ENCODE measurements around the gene OXLD1. TPM values are rescaled to one million over a fixed set of nuclear protein-coding genes. Genes with fewer than 3 reads are reported as not detected.

OXLD1 gene
- total and polyA plus RNA-seq, 12 donors, result 3.7 to 166 (median 51.5) TPM

DNA sequence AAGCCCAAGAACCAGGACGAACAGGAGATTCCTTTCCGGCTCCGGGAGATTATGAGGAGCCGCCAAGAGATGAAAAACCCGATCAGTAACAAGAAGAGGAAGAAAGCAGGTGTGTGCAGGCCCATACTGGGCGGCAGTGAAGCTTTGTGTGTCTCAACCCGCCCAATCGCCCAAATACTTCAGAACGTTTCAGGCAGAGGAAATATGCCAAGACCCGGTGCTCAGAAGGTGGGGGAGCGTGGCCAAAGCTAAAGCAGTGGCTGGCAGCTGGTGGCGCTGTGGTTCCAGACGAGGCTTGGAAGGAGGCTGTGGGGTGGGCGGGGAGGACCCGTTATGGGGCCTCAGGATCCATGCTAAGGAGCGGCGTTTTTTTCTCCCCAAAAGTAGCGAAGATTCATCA, 1.3 kb upstream of the OXLD1 start:
- no peaks in the 10 kb centered on the region for H3K27me3 ChIP-seq
- DNase-seq, result no peak
- no peaks in the 10 kb centered on the region for H3K9me3 ChIP-seq (replicated peaks in 1 of 3)
- TF ChIP-seq, protein P1, sequence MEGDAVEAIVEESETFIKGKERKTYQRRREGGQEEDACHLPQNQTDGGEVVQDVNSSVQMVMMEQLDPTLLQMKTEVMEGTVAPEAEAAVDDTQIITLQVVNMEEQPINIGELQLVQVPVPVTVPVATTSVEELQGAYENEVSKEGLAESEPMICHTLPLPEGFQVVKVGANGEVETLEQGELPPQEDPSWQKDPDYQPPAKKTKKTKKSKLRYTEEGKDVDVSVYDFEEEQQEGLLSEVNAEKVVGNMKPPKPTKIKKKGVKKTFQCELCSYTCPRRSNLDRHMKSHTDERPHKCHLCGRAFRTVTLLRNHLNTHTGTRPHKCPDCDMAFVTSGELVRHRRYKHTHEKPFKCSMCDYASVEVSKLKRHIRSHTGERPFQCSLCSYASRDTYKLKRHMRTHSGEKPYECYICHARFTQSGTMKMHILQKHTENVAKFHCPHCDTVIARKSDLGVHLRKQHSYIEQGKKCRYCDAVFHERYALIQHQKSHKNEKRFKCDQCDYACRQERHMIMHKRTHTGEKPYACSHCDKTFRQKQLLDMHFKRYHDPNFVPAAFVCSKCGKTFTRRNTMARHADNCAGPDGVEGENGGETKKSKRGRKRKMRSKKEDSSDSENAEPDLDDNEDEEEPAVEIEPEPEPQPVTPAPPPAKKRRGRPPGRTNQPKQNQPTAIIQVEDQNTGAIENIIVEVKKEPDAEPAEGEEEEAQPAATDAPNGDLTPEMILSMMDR (IDR thresholded peaks at IDR 0.05), result no peak
- TF ChIP-seq POLR2A (IDR thresholded peaks at IDR 0.05), result no peak
- peaks cover 0 to 46% of the 10 kb centered on the region in 2 donors for H3K36me3 ChIP-seq (replicated peaks in 1 of 2)
- WGBS, 4 donors, result 84 to 89% (median 86%) methylated on average over 18 of the region's 18 CpGs
- peak overlapping the region in 1 of 4 donors; percentile 89 for H3K4me3 ChIP-seq
- no peak overlapping the region for H3K27ac ChIP-seq
- peaks cover 8 to 27% of the 10 kb centered on the region in 2 donors for H3K4me1 ChIP-seq (replicated peaks in 1 of 2)
- intact Hi-C loops (cut with DNase I), result no loop called here

GRCh38 chr17:81666092-81666341, 388 bp downstream of the OXLD1 start:
- TF ChIP-seq, protein P1 (IDR thresholded peaks at IDR 0.05), result no peak
- TF ChIP-seq POLR2A (IDR thresholded peaks at IDR 0.05), result no peak
- Histone ChIP-seq H3K27me3 (no peaks in the 10 kb centered on the region), H3K27ac (peak overlapping the region in 4 of 5 donors; percentile 66 to 93 (median 76)), H3K4me3 (peak overlapping the region; percentile 37 to 99 (median 82)), H3K9me3 (replicated peaks in 1 of 3) (no peaks in the 10 kb centered on the region), H3K36me3 (replicated peaks in 1 of 2) (peaks cover 0 to 28% of the 10 kb centered on the region in 2 donors), H3K4me1 (replicated peaks in 1 of 2) (peaks cover 8 to 27% of the 10 kb centered on the region in 2 donors)
- intact Hi-C loops (cut with DNase I), result no loop called here
- WGBS, 4 donors, result 0% methylated on average over 7 to 16 of the region's 16 CpGs; no CpG with 5 or more reads in 1 of the 4 donors
- DNase-seq, result peak in 1 of 7 donors; percentile 26

GRCh38 chr17:81665205-81666091, 957 bp downstream of the OXLD1 start:
- Histone ChIP-seq H3K4me1 (replicated peaks in 1 of 2) (peaks cover 8 to 27% of the 10 kb centered on the region in 2 donors), H3K9me3 (replicated peaks in 1 of 3) (no peaks in the 10 kb centered on the region), H3K4me3 (peak overlapping the region; percentile 37 to 99 (median 82)), H3K27ac (peak overlapping the region in 3 of 5 donors; percentile 73 to 93 (median 79)), H3K36me3 (replicated peaks in 1 of 2) (peaks cover 0 to 23% of the 10 kb centered on the region in 2 donors), H3K27me3 (no peaks in the 10 kb centered on the region)
- TF ChIP-seq, protein P1 (IDR thresholded peaks at IDR 0.05), result no peak
- TF ChIP-seq POLR2A (IDR thresholded peaks at IDR 0.05), result no peak
- DNase-seq, result peak in 1 of 7 donors; percentile 30
- intact Hi-C loops (cut with DNase I), result no loop called here
- 61 to 69% (median 65%) methylated on average over 11 to 30 of the region's 30 CpGs for WGBS, 4 donors

GRCh38 chr17:81664051-81664470, 2.3 kb downstream of the OXLD1 start:
- 60 to 100% (median 80%) methylated on average over 1 to 7 of the region's 7 CpGs for WGBS, 4 donors
- H3K27me3 ChIP-seq, result no peaks in the 10 kb centered on the region
- DNase-seq, result no peak
- H3K4me1 ChIP-seq (replicated peaks in 1 of 2), result peaks cover 8 to 27% of the 10 kb centered on the region in 2 donors
- TF ChIP-seq, protein P1 (IDR thresholded peaks at IDR 0.05), result no peak
- TF ChIP-seq POLR2A (IDR thresholded peaks at IDR 0.05), result no peak
- no peak overlapping the region for H3K4me3 ChIP-seq
- peaks cover 0 to 9% of the 10 kb centered on the region in 2 donors for H3K36me3 ChIP-seq (replicated peaks in 1 of 2)
- intact Hi-C loops (cut with DNase I), result no loop called here
- no peak overlapping the region for H3K27ac ChIP-seq
- H3K9me3 ChIP-seq (replicated peaks in 1 of 3), result no peaks in the 10 kb centered on the region

All from adrenal gland (tissue), 12 donors.